Neural progenitor cell (in vitro differentiated cells): ENCODE data around the gene D2HGDH.

Experiments used
- EZH2 ChIP-seq: fragments of 200-600 bp; sonication (generic); IDR thresholded peaks from 2 replicates; pipeline ENCODE4 v1.6.1; 2017; ENCODE audit warnings: antibody characterized with exemption, mild to moderate bottlenecking, moderate library complexity
- TF ChIP-seq, protein P1 (sequence below): fragments of 200-600 bp; sonication (generic); IDR thresholded peaks from 2 replicates; pipeline ENCODE4 v1.5.1; 2017; ENCODE audit warnings: antibody characterized with exemption, mild to moderate bottlenecking

DNA sequence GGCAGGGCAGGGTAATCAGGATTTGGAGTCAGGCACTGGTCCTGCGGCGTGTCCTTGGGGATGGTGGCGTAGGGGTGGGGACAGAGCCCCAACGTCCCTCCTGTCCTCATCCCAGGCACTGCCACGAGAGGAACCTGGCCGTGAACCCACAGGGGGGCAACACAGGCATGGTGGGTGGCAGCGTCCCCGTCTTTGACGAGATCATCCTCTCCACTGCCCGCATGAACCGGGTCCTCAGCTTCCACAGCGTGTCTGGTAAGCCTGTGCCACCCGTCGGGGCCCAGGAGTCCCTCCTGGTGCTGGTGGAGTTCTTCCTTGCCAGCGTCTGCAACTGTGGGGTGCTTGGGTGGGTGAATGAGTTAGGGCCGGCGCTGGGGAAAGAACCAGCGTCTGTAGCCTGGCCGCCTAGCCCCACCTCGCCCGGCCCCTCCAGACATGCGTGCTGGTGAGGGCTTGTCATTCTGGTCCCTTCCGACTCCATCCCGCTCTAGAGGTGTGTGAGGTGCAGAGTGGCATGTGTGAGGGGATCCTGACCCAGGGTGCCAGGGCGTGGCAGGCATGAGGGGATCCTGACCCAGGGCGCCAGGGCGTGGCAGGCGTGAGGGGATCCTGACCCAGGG is 8.0 kb downstream of the D2HGDH start:
- TF ChIP-seq, protein P1, sequence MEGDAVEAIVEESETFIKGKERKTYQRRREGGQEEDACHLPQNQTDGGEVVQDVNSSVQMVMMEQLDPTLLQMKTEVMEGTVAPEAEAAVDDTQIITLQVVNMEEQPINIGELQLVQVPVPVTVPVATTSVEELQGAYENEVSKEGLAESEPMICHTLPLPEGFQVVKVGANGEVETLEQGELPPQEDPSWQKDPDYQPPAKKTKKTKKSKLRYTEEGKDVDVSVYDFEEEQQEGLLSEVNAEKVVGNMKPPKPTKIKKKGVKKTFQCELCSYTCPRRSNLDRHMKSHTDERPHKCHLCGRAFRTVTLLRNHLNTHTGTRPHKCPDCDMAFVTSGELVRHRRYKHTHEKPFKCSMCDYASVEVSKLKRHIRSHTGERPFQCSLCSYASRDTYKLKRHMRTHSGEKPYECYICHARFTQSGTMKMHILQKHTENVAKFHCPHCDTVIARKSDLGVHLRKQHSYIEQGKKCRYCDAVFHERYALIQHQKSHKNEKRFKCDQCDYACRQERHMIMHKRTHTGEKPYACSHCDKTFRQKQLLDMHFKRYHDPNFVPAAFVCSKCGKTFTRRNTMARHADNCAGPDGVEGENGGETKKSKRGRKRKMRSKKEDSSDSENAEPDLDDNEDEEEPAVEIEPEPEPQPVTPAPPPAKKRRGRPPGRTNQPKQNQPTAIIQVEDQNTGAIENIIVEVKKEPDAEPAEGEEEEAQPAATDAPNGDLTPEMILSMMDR = no peak
- TF ChIP-seq EZH2 = no peak
